Amniotic stem cell (primary cell): ENCODE measurements around the gene RBM15B.

Experiments
- DNase-seq: peaks from one replicate; lab custom pipeline; 2025; lab: John Stamatoyannopoulos, UW

Gene RBM15B

GRCh38 chr3:51441282-51442030 is 50.4 kb downstream of the RBM15B start:
- no peak for DNase-seq

DNA sequence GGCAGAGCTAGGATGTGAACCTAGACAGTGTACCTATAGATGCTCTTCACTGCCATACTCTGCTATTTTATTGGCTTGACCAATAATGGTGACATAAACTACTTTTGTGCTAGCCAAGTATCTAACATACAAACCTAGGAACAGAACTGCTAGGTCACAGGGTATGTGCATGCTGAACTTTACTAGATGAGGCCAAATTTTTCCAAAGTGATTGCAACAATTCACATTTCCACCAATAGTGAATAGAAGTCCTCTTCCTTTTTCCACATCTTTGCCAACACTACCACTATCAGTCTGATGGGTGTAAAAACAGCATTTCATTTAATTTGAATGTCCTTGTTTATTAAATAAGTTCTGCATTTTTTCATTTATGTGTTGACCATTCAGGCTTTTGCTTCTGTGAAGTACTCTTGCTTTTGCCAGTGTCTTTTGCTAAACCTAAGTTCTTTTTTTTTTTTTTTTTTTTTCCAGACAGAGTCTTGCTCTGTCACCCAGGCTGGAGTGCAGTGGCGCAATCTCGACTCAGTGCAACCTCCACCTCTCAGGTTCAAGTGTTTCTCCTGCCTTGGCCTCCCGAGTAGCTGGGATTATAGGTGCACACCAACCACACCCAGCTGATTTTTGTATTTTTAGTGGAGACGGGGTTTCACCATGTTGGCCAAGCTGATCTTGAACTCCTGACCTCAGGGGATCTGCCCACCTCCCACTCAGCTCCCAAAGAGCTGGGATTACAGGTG is 54.6 kb downstream of the RBM15B start:
- DNase-seq = no peak
